ENCODE results near the gene TRPM4.
"Not testable (repeated sequence)": the region's sequence is repeated elsewhere in the genome, so short reads cannot be mapped to it uniquely, and the experiment has no call there.

Gene TRPM4

DNA sequence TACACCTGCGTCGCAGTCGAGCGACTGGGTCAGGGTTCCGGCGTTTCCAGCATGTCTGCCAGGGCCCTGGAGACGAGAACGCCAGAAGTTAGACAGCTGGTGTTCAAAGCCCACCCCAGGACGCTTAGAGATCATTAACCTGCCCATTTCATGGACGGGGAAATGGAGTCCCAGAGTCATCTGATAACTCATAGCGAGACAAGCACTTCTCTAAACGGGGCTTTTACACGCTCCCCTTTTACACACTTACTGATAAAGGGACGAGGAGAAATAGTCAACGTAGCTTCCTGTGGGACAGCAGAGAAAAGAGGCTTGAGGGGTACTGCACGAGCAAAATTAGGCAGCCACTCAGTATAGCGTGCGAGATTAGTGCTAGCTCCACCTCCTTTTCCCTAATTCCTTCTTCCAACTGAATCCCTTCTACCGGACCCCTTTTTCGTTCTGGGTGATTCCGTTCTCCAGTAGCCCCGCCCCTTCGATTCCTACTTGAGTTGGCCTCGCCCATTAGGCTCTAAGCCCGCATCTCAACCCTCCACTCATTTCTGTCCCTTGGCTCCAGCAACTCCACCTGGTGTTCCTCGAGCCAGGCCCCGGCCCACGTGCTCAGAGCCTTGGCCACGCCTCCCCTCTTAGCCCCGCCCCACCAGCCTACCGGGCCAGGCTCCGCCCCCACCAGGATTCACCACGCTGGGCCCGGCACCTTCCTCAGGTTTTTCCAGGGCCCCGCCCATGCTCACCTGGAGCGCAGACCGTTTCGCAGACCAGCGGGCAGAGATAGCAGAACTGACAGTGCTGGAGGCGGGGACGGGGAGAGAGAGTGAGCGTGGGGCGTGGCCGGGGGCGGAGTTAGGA lies 6.1 kb upstream of the TRPM4 start:
- DNase-seq (ENCODE audit: low read depth), result no peak

DNA sequence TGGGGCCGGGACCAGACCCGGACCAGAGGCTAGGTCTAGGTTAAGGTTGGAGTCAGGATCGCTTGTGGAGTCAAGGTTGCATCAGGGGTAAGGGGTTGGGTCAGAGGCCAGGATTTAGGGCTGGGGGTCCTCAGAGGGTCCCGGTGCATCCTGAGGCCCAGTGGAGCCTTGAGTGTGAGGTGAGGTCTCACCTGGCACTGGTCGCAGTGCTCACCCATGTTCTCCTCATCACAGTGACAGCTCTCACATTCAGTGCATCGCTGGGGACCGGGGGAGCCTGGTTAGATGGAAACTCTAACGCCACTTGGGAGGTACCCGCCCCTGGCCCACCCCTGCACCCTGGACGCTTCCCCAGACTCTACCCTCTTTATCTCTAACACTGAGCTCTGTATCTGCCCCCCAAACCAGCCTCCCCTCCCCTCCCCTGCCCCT lies 5.5 kb upstream of the TRPM4 start:
- no peak for DNase-seq (ENCODE audit: low read depth)

DNA sequence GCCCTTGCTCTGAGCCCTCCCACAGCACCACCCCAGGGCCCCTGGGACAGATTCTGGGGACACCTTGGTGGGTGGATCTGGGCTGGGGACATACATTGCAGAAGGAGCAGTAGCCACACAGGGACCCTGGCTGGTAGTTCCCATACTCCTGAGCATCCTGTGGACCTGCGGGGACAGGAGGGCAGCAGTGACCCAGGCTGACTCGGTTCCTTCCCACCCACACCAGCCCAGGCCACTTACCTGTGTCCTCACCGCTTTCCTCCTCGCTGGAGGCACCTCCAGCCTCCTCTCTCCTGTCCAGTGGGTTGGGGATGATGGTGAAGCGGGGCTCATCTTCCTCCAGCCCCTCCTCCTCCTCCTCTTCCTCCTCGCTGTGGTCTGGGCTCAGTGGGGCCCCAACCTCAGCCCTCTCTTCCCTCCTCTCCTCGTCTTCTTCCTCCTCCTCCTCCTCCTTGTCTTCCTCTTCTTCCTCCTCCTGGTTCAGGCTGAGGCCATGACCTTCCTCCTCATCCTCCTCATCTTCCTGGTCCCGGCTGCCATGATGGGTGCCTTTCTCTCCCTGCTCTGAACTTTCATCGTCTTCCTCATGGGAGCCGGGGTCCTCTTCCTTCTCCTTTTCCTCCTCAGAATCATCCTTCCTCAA lies 4.3 kb upstream of the TRPM4 start:
- no peak for DNase-seq (ENCODE audit: low read depth)

DNA sequence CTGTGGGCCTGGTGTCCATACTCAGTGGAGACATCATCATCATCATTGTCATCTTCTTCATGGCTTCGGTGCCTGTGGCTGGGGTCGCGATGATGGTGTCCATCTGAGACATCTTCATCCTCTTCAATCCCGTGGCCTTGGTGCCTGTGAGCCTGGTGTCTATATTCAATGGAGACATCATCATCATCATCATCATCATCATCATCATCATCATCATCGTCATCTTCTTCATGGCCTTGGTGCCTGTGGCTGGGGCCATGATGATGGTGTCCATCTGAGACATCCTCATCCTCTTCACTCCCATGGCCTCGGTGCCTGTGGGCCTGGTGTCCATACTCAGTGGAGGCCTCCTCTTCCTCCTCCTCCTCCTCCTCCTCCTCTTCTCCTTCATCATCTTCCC lies 3.3 kb upstream of the TRPM4 start:
- DNase-seq (ENCODE audit: low read depth), result no peak

DNA sequence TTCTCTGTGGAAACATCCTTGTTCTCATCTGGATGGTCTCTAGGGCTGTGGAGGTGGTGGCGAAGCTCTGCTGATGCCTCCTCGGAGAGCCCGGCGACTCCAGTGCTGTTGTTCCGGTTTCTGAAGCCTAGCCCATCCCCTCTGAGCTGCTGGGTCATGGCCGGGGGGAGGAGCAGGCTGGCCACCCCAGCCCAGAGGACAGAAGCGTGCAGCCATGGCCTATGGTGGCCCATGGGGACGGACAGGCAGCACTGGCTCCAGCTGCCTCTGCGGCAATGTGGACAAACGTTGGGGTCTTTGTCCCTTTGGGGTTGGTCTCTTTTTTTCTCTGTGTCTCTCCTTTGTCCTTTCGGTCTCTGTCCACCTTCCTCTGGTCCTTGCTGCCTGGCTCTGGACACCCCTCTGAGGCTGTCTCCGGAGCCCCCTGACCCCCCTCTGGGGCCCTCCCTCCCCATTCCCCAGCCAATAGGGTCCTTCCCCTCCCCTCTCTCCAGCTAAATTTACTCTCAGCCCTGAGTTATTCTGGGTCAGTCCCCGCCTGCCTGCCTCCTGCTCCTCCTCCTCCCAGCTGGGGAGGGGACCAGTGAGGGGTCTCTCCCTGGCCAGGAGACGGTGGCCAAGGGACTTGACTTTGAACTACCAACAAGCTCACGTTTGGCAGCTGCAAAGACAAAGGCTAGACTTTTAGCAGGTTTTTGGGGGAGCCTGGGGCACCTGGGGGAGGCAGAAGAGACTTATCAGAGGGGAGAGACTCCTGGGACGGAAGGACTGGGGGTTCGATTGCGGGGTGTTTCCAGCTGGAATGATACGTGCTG lies 2.4 kb upstream of the TRPM4 start, which contains the start of gene HRC:
TSS of gene HRC (minus strand) at position 392 of the 815 bp plus-strand sequence. CDS start at position 233, 159 bp downstream.
- no peak for DNase-seq (ENCODE audit: low read depth)

DNA sequence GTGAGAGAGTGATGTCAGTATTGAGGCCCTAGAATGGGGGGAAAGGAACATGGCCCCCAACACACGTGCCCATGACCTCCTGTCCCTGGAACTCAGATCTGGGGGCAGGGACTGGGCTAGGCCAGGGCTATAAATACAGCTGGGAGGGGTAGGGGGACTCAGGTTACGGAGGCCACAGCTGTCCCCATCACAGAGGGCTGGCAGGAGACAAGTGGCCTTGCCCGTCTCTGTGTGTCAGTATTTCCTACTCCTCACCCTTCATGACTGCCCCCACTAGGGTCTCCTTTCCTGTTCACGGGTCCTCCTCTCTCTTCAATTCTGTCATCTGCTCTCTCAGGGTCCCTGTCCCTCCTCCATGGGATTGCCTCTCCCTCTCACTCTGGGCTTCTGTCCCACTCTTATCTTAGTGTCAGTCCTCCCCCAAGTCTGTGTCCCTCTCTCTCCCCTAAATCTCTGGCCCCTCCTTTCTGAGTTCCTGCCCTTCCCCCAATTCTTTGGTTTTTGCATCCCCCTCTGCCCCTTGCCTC lies 1.7 kb upstream of the TRPM4 start:
- DNase-seq (ENCODE audit: low read depth), result no peak

DNA sequence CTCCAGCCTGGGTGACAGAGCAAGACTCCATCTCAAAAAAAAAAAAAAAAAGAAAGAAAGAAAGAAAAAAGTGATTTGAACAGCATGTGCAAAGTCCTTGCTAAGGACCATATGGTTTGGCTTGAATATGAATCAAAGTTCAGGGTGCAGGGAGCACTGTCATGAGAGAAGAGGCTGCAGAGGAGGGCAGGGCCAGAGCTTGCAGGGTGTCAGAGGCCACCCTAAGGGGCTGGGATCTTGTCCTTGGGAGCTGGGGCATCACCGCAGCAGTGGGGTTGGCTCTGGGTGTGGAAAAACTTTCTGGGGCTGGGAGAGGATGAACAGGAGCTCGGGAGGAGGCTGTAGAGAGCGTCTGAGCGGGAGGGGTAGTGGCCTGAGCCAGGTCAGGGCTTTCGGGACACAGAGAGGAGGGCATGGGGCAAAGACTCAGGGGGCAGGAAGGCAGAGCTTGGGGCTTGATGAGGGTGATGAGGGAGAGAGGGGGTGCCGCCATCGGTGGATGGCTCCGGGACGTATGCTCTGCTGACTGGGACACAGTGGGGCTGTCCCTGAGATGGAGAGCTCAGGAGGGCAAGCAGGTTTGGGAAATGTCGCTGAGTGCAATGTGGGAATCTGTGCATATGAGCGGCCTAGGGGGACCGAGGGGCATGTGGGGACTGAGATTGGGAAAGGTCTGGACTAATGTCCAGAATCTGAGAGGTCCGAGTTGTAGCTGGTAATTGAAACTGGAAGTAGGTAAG lies 3.0 kb downstream of the TRPM4 start:
- no peak for DNase-seq (ENCODE audit: low read depth)

DNA sequence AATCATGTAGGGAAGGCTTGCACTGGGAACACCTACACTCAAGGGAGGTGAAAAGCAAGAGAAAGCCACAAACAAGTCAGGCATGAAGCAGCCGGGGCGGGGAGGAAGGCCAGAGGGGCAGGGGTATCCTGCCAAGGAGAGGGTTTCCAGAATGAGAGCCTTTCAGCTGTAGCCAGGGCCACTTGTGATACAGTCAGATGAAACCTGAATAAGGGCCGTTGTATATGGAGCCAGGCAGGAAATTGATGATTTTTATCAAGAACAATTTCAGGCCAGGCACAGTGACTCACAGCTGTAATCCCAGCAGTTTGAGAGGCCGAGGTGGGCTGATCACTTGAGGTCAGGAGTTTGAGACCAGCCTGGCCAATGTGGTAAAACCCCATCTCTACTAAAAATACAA lies 4.4 kb downstream of the TRPM4 start:
- DNase-seq (ENCODE audit: low read depth), result no peak

DNA sequence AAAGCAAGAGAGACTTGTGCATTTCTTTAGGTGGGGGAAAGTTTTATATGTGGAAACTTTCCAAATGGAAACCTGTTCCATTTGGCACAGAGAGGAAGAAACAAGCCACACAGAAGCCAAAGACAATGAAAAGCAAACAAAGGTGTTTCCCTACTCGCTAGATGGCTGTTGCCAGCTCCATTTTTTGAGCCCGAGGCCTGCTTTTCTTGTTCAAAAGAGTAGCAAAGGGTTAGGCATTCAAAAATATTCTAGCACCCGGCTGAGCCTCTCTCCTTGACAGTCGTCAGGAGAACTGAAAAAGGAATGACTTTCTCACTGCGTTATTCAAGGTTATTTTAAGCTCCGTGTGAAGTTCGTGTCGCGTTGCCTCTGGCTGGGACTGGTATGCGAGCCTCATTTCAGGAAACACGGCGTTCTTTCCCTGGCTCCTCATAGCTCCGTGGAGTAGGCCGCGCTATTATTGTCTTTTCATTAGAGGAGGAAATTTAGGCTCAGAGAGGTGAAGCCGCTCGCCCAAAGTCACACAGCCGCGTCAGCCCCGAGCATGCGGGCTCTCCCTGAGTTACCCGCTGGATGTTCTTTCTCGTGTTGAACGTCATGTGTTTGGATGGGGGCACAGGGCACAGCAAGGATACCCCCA lies 7.6 kb downstream of the TRPM4 start:
- no peak for DNase-seq (ENCODE audit: low read depth)

DNA sequence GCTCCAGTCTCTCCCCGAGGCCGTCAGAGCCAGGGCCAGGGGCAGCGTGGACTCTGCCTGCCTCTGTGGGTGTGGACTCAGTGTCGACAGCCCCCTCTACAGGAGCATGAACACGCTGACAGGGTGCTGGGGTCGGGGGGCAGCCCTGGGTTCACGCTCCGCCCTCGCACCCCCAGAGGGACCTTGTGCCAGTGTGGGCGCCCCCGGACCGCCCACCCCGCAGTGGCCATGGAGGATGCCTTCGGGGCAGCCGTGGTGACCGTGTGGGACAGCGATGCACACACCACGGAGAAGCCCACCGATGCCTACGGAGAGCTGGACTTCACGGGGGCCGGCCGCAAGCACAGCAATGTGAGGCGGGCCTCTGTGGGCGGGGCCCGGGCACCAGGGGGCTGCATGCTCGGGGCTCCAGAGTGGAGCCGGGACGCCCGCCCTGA lies 8.3 kb downstream of the TRPM4 start:
- DNase-seq (ENCODE audit: low read depth), result no peak

DNA sequence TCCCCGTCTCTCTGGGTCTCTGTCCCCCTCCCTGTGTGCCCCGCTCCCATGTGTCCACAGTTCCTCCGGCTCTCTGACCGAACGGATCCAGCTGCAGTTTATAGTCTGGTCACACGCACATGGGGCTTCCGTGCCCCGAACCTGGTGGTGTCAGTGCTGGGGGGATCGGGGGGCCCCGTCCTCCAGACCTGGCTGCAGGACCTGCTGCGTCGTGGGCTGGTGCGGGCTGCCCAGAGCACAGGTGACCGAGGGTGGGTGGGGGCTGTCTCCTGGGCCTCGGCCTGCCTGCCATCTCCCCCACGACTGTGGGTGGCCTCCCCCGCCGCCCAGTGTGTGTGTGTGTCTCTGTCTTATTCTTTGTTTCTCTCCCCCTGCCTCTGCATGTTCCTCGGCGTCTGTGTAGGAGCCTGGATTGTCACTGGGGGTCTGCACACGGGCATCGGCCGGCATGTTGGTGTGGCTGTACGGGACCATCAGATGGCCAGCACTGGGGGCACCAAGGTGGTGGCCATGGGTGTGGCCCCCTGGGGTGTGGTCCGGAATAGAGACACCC lies 10.3 kb downstream of the TRPM4 start:
- DNase-seq (ENCODE audit: low read depth), result no peak

DNA sequence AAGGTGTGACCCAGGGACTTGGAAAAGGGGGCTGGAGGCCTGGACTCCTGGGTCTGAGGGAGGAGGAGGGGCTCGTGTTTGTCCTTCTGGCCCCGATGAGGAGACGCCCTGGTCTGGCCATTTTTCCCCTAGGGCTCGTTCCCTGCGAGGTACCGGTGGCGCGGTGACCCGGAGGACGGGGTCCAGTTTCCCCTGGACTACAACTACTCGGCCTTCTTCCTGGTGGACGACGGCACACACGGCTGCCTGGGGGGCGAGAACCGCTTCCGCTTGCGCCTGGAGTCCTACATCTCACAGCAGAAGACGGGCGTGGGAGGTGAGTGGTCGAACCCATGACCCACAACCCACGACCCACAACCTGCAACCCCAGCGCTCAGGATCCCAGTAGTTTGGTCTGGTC lies 10.8 kb downstream of the TRPM4 start:
- DNase-seq (ENCODE audit: low read depth), result no peak

DNA sequence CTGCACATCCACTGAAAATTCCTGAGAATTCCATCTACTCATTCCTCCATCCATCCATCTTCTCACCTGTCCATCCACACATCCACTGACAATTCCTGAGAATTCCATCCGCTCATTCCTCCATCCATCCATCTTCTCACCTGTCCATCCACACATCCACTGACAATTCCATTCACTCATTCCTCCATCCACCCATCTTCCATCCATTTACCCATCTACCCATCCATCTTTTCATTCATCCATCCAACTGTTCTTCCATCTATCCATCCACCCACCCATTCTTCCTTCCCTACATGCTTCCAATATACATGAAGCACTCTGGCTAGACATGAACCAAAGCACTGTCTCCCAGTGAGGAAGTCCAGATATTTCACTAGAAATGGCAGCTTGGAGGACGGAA lies 15.6 kb downstream of the TRPM4 start:
- DNase-seq (ENCODE audit: low read depth), result no peak

DNA sequence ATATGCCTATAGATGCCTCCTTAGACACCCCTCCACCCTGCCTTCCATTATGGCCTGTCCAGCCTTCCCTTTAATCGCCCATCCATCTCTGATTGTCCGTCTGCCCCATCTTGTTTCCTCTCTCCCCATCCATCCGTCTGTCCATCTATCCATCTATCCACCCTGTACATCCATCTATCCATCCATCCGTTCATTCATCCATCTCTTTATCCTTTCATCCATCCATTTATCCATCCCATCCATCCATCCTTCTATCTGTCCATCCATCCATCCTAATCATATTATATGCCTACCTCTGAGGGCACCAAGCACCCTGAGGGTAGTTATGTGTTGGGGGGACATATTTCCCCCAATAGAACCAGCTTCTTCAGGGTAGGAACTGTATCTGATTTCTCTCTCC lies 23.1 kb downstream of the TRPM4 start:
- DNase-seq (ENCODE audit: low read depth), result no peak

DNA sequence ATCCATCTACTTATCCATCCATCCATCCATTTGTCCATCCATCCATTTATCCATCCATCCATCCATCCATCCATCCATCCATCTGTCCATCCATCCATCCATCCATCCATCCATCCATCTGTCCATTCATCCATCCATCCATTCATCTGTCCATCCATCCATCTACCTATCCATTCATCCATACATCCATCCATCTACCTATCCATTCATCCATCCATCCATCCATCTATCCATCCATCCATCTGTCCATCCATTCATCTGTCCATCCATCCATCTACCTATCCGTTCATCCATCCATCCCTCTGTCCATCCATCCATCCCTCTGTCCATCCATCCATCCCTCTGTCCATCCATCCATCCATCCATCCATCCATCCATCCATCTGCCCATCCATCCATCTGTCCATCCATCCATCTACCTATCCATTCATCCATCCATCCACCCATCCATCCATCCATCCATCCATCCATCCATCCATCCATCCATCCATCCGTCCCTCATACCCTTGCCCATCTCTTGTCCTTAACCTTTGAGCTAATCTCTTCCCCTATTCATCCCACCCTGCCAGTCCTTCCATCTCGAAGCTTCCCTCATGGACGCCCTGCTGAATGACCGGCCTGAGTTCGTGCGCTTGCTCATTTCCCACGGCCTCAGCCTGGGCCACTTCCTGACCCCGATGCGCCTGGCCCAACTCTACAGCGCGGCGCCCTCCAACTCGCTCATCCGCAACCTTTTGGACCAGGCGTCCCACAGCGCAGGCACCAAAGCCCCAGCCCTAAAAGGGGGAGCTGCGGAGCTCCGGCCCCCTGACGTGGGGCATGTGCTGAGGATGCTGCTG lies 24.6 kb downstream of the TRPM4 start:
- not testable (repeated sequence) for DNase-seq (ENCODE audit: low read depth)

DNA sequence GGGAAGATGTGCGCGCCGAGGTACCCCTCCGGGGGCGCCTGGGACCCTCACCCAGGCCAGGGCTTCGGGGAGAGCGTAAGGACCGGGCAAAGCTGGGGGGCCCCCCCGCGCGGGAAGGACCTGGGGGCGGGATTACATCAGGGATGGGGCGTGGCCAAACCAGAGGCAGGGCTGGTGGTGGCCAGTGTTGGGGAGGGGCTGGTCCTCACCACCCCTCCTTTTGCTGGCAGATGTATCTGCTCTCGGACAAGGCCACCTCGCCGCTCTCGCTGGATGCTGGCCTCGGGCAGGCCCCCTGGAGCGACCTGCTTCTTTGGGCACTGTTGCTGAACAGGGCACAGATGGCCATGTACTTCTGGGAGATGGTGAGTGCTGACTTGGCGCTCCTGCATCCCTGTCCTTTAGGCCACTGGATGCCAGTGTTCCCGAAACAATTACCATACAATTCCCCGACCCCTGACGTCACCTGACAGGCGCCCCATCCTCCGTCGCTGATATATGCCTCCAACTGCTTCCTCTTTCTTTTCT lies 25.3 kb downstream of the TRPM4 start:
- DNase-seq (ENCODE audit: low read depth), result no peak

DNA sequence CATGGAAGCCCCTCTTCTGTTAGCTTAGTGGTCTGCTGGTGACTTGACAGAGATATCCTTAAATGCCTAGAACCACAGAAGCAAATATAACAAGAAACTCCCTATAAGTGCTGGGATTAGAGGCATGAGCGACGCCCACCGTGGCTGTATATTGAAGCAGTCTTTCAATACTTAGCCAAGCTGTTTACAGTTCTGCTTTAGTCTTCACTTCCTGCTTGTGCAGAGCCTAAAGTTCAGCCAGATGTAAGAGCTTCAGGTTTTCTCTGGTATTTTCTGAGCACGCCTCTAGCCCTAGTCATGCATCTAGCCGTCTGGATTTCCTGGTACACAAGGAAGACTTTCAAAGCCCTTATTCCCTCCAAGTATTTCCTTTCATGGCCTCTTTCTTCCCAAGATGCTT lies 28.5 kb downstream of the TRPM4 start:
- DNase-seq (ENCODE audit: low read depth), result no peak

DNA sequence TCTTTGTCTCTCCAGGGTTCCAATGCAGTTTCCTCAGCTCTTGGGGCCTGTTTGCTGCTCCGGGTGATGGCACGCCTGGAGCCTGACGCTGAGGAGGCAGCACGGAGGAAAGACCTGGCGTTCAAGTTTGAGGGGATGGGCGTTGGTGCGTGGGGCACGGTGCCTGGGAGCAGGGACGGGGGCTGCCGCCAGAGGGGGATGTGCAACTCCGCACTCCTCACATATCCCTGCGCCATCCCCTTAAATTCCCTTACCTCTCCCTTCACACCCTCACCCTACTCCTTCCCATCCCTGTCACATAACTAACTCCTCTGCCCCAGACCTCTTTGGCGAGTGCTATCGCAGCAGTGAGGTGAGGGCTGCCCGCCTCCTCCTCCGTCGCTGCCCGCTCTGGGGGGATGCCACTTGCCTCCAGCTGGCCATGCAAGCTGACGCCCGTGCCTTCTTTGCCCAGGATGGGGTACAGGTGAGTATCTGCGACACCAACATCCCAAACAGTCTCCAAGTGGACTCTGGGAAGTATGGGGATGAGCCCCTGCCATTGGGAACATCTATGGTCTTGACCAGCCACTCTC lies 31.1 kb downstream of the TRPM4 start:
- DNase-seq (ENCODE audit: low read depth), result no peak

DNA sequence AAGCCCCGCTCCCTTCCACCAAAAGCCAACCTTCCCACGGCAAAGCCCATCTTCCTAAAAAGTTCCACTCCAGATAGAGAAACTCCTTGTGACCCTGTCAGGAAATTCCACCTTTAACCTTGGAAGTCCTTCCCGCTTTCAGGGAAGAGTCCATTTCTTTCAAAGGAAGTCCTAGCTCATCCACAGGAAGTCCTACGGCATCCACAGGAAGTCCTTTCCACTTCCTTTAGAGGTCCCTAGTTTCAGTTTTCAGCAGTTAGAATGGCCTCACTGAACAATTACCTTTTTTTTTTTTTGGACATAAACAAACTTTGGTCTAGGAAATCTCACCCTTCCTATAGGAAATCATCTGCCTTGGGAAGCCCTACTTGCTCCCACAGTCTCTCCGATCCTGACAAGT lies 31.7 kb downstream of the TRPM4 start:
- DNase-seq (ENCODE audit: low read depth), result no peak

Measured in stimulated activated CD8-positive, alpha-beta memory T cell treated with anti-CD3 and anti-CD28 coated beads, Interleukin-15, amount 100 ng/mL, for 24 hours (primary cell).